NCI-H446 (cell line): Measurements from ENCODE around the gene LMF1.

Experiments used
- DNase-seq, 2 experiments: peaks; one replicate each; lab custom pipeline; 2025; lab: John Stamatoyannopoulos, UW

LMF1 gene

GRCh38 chr16:929227-930073 lies 41.3 kb downstream of the LMF1 start:
- DNase-seq, result no peak

GRCh38 chr16:928526-928925 lies 42.3 kb downstream of the LMF1 start:
- no peak for DNase-seq

DNA sequence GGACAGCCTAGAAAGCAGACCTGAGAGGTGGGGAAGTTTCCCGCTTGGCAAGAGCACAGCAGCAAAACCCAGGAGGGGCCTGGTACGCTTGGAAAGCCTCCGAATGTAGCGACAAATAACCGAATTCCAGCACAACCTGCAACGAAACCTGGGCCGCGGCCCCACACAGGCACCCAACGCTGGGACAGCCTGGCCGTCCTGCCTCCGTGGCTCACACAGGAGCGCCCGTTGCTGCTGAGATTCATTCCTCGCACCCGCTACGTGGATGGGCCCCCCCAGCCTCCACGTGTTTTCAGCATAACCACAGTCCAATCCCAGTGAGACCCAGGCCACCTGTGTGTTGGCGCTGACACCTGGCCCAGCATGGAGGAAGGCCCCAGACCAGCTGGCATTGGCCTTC lies 42.9 kb downstream of the LMF1 start:
- DNase-seq, result no peak

GRCh38 chr16:927406-927805 lies 43.4 kb downstream of the LMF1 start:
- no peak for DNase-seq

- DNase-seq, result no peak
Observed at GRCh38 chr16:926715-927114, 44.1 kb downstream of the LMF1 start.

GRCh38 chr16:924806-925205 lies 46.0 kb downstream of the LMF1 start:
- DNase-seq, result no peak

- no peak for DNase-seq
Observed at GRCh38 chr16:924063-924462, 46.7 kb downstream of the LMF1 start.

DNA sequence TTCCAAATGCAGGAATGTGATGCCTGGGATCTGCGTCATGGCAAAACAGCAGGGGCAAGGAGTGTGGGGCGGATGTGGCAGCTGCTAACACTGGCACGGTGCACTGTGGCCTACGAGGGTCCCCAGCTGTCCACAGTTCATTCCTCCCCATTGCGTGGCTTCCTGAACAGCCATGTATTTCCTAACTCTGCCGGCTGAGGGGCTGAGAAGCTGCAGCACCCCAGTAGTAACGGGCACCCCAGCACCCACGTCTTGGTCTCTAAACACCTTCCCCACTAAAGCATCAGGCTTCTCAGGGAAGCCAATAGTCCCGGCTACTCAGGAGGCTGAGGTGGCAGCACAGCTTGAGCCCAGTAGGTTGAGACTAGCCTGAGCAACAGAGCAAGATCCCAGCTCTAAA lies 47.6 kb downstream of the LMF1 start:
- no peak for DNase-seq

GRCh38 chr16:922051-922450 lies 48.7 kb downstream of the LMF1 start:
- no peak for DNase-seq

- DNase-seq, result no peak
Observed at GRCh38 chr16:921321-921905, 49.4 kb downstream of the LMF1 start.

GRCh38 chr16:920717-921116 lies 50.1 kb downstream of the LMF1 start:
- no peak for DNase-seq

GRCh38 chr16:920051-920681 lies 50.6 kb downstream of the LMF1 start:
- no peak for DNase-seq

- DNase-seq, result no peak
Observed at GRCh38 chr16:919658-920050, 51.1 kb downstream of the LMF1 start.

DNA sequence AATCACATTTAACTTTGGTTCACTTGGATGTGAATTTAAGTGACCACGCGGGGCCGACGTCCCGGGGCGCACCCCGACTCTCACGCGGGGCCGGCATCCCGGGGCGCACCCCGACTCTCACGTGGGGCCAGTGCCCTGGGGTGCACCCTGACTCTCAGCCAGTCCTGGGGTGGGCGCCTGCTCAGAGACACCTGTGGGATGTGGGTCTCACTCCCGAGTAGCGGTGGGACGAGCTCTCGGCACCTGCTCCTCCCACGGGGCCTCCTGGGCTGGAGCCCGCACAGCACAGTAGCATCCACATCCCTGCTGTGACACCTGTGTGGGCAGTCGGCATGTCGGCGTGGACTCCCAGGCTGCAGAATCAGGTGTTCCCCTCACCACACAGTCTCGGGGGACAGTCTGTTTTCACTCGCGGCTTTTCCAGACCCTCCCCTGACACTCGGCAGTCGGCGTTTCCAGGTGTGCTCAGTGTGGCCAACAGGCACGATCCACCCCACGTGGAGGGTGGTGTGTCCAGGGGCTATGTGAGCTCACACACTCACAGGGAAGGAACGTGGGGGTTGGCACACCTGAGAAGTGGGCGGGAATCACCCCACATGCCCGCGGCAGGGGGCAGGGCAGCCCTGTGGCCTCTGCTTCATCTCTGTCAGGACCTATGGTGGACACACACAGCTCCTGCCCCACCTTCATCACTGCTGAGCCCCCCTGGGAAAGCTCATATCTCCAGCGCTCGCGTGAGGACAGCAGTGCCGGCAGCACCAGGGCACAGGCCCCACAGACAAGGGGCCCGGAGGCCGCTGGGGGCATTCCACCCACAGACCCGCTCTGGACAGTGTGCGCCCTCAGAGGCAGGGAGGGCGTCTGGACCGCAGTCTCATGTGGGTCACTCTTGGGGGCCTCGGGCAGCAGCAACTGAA lies 51.8 kb downstream of the LMF1 start:
- DNase-seq, result no peak

- no peak for DNase-seq
Observed at GRCh38 chr16:918068-918467, 52.7 kb downstream of the LMF1 start.

DNA sequence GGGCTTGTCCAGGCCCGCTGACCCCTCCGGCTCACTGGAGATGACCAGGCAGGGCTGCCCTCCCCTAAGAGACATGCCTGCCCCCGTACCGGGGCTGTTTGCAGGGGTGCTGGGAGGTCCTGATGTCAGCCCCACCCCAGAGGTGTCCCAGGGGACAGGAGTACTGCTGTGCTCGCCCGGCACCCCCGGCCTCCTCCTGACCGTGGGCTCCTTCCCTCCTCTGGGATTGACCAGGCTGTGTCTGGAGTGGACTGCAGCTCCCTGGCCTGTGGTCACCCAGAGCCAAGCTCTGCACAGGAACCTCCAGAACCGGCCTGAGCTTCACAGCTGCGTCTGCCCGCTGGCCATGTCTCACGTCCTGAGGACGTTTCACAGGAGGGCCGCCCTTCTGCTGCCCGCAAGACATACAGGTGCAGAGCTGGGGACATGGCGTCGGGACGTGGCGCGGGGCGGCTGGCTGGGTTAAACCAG lies 53.2 kb downstream of the LMF1 start:
- no peak for DNase-seq

GRCh38 chr16:916035-916799 lies 54.6 kb downstream of the LMF1 start:
- no peak for DNase-seq

- no peak for DNase-seq
Observed at GRCh38 chr16:915546-915945, 55.2 kb downstream of the LMF1 start.

DNA sequence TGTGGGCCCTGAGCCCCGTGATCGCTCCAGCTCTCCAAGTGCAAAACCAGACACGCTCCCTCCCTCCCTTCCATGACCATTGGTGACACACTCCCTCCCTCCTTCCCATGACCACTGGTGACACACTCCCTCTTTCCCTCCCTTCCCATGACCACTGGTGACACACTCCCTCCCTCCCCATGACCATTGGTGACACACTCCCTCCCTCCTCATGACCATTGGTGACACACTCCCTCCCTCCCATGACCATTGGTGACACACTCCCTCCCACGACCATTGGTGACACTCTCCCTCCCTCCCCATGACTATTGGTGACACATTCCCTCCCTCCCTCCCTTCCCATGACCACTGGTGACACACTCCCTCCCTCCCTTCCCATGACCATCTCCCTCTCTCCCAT lies 56.3 kb downstream of the LMF1 start:
- DNase-seq, result no peak

DNA sequence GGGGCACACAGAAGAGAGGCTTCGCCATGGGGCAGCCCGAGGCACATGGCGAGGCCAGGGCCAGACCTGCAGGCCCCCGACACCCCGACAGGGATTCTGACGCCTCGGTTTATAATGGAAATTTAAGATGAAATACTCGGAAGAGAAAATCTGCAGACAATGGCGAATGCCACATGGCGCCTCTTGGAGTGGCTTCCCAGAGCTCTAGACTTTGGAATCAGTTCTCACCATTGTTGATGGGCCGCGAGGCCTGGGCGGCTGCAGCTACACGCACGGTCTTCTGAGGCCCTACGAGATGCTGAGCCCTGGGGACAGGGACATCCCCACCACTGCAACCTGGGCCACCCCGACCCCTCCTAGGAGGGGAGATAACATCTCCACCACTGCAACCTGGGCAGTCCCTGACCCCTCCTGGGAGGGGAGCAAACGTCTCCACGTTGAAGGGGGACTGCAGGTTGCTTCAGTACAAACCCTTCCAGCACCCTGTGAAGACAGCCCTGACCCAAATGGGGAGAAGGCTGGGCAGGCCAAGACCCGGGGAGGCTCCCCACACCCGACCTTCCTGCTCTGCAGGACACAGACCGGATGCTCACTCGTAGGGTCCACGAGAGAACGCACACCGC lies 56.9 kb downstream of the LMF1 start:
- no peak for DNase-seq
